Central memory CD8-positive, alpha-beta T cell (primary cell): Measurements from ENCODE around the gene DLX2.

Source experiments
- ATAC-seq: fragments of 150-1000 bp; cut with Tn5 transposase; replicated peaks from 2 replicates; pipeline ENCODE4 v1.10.0; 2022; ENCODE audit warnings: mild to moderate bottlenecking, moderate FRiP score, moderate number of reproducible peaks; ENCODE audit not compliant: poor library complexity, severe bottlenecking; ENCODE audit errors: extremely low read depth
- DNase-seq, 2 donors: peaks; one replicate each; pipeline ENCODE4 v3.0.0; 2021; ENCODE audit warnings: low spot score in 2 of 2
- H3K27ac Mint-ChIP-seq: one replicate; pipeline ENCODE4 v1.8.0; 2022; ENCODE audit warnings: low read depth, mild to moderate bottlenecking, moderate library complexity, mixed read lengths
- H3K27me3 Mint-ChIP-seq: one replicate; pipeline ENCODE4 v1.8.0; 2022; ENCODE audit warnings: mixed read lengths
- H3K36me3 Mint-ChIP-seq: one replicate; pipeline ENCODE4 v1.8.0; 2022; ENCODE audit warnings: mild to moderate bottlenecking, moderate library complexity, mixed read lengths; ENCODE audit not compliant: insufficient read depth
- H3K4me1 Mint-ChIP-seq: one replicate; pipeline ENCODE4 v1.8.0; 2022; ENCODE audit warnings: mixed read lengths
- H3K4me3 Mint-ChIP-seq: one replicate; pipeline ENCODE4 v1.8.0; 2022; ENCODE audit warnings: mild to moderate bottlenecking, moderate library complexity, mixed read lengths
- H3K9me3 Mint-ChIP-seq: one replicate; pipeline ENCODE4 v1.8.0; 2022; ENCODE audit warnings: mixed read lengths

DLX2 gene

GRCh38 chr2:172089005-172089504 is 13.6 kb downstream of the DLX2 start:
- H3K27me3 Mint-ChIP-seq = peaks cover 98% of the 10 kb centered on the region
- H3K9me3 Mint-ChIP-seq = no peaks in the 10 kb centered on the region
- DNase-seq (no peak), ATAC-seq (no peak)
- H3K36me3 Mint-ChIP-seq = peaks cover 44% of the 10 kb centered on the region
- H3K4me1 Mint-ChIP-seq = peaks cover 41% of the 10 kb centered on the region
- H3K4me3 Mint-ChIP-seq = no peak overlapping the region
- H3K27ac Mint-ChIP-seq = peak overlapping the region; percentile 73

DNA sequence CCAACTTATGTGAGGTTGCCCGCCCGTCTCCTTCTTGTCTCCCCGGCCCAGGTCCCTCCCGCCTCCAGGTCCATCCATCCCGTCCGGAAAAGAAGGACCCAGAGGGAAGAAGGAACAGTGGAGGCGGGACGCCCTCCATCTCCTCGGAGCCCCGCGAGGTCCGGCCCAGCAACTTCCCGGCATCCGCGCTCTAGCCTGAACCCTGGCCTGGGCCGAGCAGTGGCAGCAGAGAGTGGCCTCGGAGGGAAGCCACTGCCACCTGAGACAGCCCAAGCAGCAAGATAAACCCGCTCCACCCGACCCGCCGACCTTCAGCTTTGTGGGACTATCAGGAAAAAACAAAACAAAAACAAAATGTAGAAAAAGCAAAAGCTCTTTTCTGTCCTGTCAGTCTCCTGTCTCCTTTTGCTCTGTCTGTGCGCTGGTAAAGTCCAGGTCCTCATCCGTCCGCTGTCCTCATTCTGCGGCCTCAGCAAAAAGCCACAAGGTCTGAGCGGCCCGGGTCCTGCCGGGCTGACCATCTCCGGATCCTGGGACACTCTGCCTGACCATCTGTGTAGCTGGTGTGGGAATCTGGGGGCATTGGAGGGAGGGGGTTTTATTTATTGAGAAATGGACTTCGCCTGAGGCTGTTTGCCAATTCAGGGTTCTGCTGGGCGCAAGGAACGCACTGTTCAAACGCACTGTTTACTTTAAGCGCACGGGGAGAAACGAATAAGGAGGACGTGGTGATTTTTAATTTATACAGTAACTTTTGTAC is 14.3 kb downstream of the DLX2 start:
- ATAC-seq (no peak), DNase-seq (no peak)
- Mint-ChIP-seq H3K9me3 (no peaks in the 10 kb centered on the region), H3K4me1 (peaks cover 41% of the 10 kb centered on the region), H3K27me3 (peaks cover 98% of the 10 kb centered on the region), H3K36me3 (peaks cover 48% of the 10 kb centered on the region), H3K4me3 (peak overlapping the region; percentile 73), H3K27ac (peak overlapping the region; percentile 73)

DNA sequence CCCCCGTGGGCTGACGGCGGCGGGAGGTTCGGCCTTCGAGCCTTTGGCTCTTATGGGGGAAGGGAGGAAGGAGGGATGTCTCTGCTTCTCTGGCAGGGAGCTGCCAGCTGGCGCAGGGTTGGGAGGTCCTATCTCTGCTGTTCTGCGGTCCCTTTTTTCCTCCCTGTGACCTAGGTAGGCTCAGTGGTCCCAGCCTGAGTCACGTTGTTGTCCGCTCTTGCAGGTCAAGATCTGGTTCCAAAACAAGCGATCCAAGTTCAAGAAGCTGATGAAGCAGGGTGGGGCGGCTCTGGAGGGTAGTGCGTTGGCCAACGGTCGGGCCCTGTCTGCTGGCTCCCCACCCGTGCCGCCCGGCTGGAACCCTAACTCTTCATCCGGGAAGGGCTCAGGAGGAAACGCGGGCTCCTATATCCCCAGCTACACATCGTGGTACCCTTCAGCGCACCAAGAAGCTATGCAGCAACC is 14.9 kb downstream of the DLX2 start:
- H3K4me3 Mint-ChIP-seq = peak overlapping the region; percentile 73
- peaks cover 41% of the 10 kb centered on the region for H3K4me1 Mint-ChIP-seq
- peaks cover 98% of the 10 kb centered on the region for H3K27me3 Mint-ChIP-seq
- H3K36me3 Mint-ChIP-seq = peaks cover 46% of the 10 kb centered on the region
- H3K27ac Mint-ChIP-seq = peak overlapping the region; percentile 73
- DNase-seq = no peak
- no peak for ATAC-seq
- H3K9me3 Mint-ChIP-seq = no peaks in the 10 kb centered on the region

DNA sequence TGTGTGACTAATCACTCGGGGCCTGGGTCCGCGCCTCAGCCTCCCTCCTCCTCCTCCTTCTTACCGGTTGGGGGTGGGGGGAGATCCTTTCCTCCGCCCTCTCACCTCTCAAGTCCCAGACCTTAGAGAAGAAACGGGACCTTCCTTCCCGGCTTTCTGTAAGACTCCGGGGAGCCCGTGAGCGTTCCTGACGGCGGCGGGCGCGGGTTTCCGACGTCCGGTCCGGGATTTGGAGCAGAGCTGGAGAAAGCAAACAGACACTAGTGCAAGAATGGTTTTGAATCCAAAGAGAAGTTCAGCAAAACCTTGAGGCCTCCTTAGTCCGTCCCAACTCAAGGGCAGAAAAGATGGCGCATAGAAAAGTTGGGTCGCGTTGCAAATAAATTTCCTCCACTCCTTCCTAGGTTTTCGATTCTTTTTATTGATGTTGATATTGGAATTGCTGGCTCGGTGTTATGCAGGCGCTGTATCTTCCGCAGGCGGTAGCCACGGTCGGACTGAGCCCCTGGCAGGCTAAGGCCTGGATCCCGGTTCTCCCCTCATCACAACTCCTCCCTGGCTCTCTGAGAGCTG is 15.4 kb downstream of the DLX2 start:
- ATAC-seq (no peak), DNase-seq (no peak)
- Mint-ChIP-seq H3K9me3 (no peaks in the 10 kb centered on the region), H3K27ac (peak overlapping the region; percentile 73), H3K4me3 (peak overlapping the region; percentile 73), H3K4me1 (peaks cover 39% of the 10 kb centered on the region), H3K27me3 (peaks cover 98% of the 10 kb centered on the region), H3K36me3 (peaks cover 47% of the 10 kb centered on the region)

GRCh38 chr2:172086241-172087206 is 16.2 kb downstream of the DLX2 start:
- peaks cover 39% of the 10 kb centered on the region for H3K4me1 Mint-ChIP-seq
- peaks cover 51% of the 10 kb centered on the region for H3K36me3 Mint-ChIP-seq
- peak overlapping the region; percentile 73 for H3K4me3 Mint-ChIP-seq
- peak overlapping the region; percentile 73 for H3K27ac Mint-ChIP-seq
- peak in 1 of 2 donors; percentile 23 for DNase-seq
- peaks cover 98% of the 10 kb centered on the region for H3K27me3 Mint-ChIP-seq
- no peaks in the 10 kb centered on the region for H3K9me3 Mint-ChIP-seq
- ATAC-seq = peak; percentile 38

DNA sequence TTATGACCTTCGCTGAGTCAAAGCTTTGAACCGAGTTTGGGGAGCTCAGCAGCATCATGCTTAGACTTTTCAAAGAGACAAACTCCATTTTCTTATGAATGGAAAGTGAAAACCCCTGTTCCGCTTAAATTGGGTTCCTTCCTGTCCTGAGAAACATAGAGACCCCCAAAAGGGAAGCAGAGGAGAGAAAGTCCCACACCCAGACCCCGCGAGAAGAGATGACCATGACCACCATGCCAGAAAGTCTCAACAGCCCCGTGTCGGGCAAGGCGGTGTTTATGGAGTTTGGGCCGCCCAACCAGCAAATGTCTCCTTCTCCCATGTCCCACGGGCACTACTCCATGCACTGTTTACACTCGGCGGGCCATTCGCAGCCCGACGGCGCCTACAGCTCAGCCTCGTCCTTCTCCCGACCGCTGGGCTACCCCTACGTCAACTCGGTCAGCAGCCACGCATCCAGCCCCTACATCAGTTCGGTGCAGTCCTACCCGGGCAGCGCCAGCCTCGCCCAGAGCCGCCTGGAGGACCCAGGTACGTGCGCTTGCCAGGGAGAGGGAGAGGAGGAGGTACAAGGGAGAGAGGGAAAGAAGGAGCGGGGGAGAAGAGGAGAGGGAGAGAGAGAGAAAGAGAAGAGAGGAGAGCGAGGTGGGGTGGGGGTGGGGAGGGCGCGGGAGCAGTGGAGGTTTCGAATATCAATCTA is 17.1 kb downstream of the DLX2 start, which contains the start of gene DLX1:
DLX1 (plus strand) TSS at position 48 of the 700 bp plus-strand sequence; CDS start at position 219, 171 bp downstream.
- peaks cover 39% of the 10 kb centered on the region for H3K4me1 Mint-ChIP-seq
- ATAC-seq = peak; percentile 61
- no peaks in the 10 kb centered on the region for H3K9me3 Mint-ChIP-seq
- DNase-seq = no peak
- peaks cover 99% of the 10 kb centered on the region for H3K27me3 Mint-ChIP-seq
- H3K4me3 Mint-ChIP-seq = peak within 1 kb of the TSS; percentile 73
- H3K27ac Mint-ChIP-seq = peak within 1 kb of the TSS; percentile 73
- peaks cover 52% of the 10 kb centered on the region for H3K36me3 Mint-ChIP-seq

DNA sequence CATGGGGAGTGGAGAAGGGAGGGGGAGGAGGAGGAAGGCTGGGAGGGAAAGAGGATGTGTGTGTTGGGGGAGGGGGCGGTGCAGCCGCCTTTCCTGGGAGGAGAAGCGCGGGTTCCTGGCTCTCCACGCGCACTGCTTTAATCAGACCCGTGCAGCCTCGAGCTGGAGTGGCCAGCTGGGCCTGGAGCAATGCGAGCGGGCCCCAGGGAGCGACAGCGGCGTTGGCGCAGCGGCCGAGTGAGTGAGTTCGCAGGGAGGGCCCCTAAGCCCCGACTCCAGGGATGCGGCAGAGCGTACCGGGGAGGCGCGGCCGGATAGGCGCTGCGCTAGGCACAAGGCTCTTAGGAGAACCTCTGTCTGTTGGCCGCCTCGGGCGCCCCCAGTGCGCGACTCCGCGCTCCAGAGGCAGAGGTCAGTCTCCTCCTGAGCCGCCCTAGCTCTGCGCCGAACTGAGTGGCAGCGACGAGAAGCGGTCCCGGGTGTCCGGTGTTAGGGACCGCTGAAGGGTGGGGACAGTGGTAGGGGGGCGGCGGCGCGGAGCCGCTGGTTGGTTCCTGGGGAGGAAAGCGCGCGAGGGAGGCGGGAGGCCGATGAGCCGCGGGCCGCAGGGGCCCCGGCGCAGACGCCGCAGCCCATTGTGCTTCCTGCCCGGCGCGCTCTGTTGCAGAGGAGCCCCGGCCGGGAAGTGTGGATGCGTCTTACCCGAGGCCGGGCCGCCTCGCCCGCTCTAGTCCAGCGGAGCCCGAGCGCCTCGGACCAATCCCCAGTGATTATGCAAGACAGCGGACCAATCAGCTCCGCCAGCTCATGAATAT is 17.8 kb downstream of the DLX2 start:
- peak in 1 of 2 donors; percentile 20 for DNase-seq
- H3K27ac Mint-ChIP-seq = peak overlapping the region; percentile 73
- H3K36me3 Mint-ChIP-seq = peaks cover 54% of the 10 kb centered on the region
- H3K4me3 Mint-ChIP-seq = peak overlapping the region; percentile 73
- H3K4me1 Mint-ChIP-seq = peaks cover 39% of the 10 kb centered on the region
- ATAC-seq = no peak
- no peaks in the 10 kb centered on the region for H3K9me3 Mint-ChIP-seq
- peaks cover 99% of the 10 kb centered on the region for H3K27me3 Mint-ChIP-seq

GRCh38 chr2:172084395-172084644 is 18.4 kb downstream of the DLX2 start:
- no peak for ATAC-seq
- peaks cover 39% of the 10 kb centered on the region for H3K4me1 Mint-ChIP-seq
- peaks cover 99% of the 10 kb centered on the region for H3K27me3 Mint-ChIP-seq
- peaks cover 56% of the 10 kb centered on the region for H3K36me3 Mint-ChIP-seq
- peak overlapping the region; percentile 73 for H3K4me3 Mint-ChIP-seq
- H3K27ac Mint-ChIP-seq = no peak overlapping the region
- no peaks in the 10 kb centered on the region for H3K9me3 Mint-ChIP-seq
- DNase-seq = no peak

DNA sequence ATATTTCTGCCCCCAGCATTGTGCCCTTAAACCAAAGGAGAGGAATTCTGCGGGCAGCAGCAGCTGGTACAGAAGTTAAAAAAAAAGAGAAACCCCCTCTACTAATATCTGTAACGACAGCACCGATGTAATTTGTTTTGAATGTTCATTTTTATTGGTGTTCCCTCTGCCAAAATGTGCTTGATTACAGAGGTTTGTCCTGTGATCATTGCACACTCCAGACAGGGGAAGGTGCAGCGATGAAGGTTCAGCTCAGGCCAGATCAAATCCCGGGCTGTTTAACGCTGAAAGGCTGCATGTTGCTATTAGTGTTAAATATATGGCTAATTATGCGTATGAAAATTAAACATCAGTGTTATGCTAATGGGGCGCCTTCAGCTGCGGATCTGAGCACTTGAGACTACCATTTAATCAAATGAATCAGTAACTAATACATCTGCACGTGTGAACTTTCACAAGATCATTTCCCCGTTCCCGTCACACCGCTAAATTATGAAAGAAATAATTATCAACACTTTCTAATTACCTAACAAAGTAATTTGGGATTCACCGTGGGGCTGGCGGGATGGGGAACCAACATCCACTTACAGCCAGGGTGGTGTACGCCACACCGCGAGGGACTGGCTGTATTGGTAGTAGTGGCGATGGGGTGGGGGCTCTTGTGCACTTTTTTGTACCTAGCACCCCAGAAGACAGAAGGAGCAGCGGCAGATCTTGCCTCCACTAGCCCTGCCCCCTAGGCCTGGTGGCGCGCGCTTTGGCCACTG is 18.9 kb downstream of the DLX2 start:
- Mint-ChIP-seq H3K4me3 (peak overlapping the region; percentile 73), H3K27me3 (peaks cover 100% of the 10 kb centered on the region), H3K36me3 (peaks cover 56% of the 10 kb centered on the region), H3K4me1 (peaks cover 39% of the 10 kb centered on the region), H3K9me3 (no peaks in the 10 kb centered on the region), H3K27ac (no peak overlapping the region)
- ATAC-seq = no peak
- no peak for DNase-seq

DNA sequence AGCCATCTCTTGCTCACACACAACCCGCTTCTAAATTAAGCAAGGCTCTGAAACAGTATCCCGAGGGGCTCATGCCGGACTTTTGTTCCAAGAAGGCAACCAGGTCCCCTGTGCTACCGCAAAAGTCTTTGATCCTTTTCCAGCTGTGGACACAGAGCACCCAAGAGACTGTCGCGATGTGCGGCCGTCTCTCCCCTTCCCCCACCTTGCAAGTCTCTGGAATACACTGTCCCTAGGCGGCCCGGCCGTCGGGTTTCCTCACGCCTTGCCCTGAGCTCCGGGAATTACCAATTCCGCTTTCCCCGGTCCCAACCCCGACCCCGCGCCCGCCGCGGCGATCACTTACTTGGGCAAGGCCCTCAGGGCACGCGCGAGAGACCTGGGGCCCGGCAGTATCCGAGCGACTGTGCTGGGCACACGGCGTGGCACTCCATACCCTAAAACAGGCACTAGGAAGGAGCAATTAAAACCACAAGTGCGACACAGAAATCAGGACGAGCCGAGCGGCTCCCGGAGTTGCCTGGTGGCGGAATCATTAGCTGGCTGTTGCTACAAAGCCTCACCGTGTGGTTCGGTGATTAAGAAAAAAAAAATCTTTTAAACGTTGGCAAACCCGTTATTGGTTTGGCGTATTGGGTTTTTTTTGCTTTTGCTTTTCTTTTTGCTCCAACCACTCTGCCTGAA is 19.6 kb downstream of the DLX2 start:
- Mint-ChIP-seq H3K4me3 (peak overlapping the region; percentile 73), H3K27me3 (peaks cover 100% of the 10 kb centered on the region), H3K27ac (no peak overlapping the region), H3K9me3 (no peaks in the 10 kb centered on the region), H3K36me3 (peaks cover 51% of the 10 kb centered on the region), H3K4me1 (peaks cover 39% of the 10 kb centered on the region)
- ATAC-seq (no peak), DNase-seq (no peak)
